GM19099 (cell line): ENCODE data around the gene CGRRF1.

Experiments used
- POLR2A ChIP-seq: IDR thresholded peaks from 3 replicates; pipeline ENCODE4 v1.6.1; 2011; ENCODE audit warnings: low read depth; ENCODE audit not compliant: insufficient read length; ENCODE audit errors: extremely low read depth

The CGRRF1 gene

GRCh38 chr14:54555651-54556050 lies 45.9 kb downstream of the CGRRF1 start:
- TF ChIP-seq POLR2A: no peak

- no peak for TF ChIP-seq POLR2A
Observed at GRCh38 chr14:54556535-54556934, 46.8 kb downstream of the CGRRF1 start.

DNA sequence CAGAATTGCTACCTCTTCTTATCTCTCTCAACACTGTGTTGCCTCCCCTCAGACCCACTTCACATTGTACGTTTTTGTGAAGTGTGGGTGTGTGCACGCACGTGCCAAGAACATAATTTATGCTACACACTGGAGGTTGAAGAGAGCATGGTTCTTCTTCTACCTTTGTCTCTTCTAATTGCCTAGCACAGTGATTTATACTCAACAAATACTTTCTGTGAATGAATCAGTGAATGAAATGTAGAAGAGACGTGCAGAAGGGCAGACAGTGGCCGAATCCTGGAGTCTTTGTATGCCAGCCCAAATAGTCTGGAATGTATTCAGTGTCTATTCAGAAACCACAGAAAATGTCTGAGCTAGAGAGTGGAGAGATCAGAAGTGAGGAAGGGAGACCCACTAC lies 52.6 kb downstream of the CGRRF1 start:
- no peak for TF ChIP-seq POLR2A

DNA sequence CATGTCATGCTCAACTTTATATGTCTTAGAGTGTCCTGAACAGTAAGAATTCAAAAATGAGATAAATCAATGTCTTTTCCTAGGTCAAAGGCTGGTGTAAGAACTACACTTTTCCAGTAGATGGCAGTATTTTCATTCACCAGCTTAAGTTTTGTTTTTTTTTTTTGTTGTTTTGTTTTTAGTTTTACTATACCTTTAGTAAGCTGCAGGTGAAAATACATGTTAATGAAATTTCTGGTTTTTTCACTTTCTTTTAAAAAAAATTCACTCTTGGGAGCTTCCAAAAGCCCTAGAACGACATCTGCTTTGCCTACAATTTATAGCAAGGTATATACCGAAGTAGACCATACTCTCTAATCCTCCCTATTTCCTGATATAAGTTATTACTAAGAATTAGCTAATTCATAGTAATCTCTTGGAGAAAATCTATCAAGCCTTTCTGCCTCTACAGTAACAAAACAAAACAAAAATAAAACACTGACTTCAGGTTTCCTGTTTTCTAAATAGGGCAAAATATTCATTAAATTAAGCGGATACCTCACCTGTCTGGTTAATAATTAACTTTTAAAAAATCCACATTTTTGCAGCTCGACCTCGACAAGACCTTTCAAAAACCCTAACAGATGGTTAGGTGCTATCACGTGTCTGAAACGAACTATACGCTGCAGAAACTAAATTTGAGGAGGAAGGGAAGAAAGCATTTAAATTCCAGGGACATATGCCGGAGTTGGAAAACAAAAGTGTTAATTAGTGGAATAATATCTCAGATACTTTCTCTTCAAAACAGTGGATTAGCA lies 54.6 kb downstream of the CGRRF1 start:
- no peak for TF ChIP-seq POLR2A

DNA sequence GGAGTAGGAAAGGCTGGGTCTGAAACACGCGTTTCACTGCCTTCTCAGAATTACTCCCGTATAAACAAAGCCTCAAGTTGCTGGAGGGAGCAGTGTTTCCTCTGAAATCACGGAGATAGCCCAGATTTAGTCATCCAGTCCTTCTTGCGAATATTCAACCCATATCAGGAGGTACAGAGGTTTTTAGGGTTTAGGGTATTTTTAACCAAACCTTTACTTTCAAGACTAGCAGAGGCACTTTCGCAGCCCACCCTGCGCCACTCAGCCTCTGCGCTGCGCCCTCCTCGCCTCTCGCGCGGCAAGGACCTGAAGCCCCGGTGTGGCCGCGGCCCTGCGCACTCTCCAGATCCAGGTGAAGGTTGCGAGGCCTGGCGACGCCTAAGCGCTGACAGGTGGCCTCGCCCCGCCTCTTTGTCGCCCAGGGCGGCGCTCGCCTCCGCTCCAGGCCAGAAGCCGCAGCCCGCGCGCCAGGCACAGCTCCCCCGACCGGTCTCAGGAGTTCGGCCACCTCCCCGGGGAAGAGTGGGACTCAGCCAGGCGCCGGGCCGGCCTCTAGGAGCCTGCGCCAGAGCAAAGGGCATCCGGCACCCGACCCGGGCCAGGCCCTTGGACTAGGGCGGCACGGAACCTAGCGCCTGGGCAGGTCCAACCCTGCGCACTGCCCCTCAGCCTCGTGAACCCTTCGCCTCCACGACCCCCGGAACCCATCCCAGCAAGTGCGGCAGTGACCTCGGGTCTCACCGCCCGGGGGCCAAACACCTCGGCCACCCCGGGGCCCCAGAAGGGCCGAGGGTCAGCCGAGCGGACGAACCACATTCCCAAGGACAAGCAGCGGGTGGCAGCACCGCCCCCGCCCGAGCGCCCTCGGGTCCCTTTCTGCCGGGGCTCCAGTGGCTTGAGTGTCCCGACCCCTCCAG lies 55.4 kb downstream of the CGRRF1 start:
- TF ChIP-seq POLR2A: peak; percentile 44

DNA sequence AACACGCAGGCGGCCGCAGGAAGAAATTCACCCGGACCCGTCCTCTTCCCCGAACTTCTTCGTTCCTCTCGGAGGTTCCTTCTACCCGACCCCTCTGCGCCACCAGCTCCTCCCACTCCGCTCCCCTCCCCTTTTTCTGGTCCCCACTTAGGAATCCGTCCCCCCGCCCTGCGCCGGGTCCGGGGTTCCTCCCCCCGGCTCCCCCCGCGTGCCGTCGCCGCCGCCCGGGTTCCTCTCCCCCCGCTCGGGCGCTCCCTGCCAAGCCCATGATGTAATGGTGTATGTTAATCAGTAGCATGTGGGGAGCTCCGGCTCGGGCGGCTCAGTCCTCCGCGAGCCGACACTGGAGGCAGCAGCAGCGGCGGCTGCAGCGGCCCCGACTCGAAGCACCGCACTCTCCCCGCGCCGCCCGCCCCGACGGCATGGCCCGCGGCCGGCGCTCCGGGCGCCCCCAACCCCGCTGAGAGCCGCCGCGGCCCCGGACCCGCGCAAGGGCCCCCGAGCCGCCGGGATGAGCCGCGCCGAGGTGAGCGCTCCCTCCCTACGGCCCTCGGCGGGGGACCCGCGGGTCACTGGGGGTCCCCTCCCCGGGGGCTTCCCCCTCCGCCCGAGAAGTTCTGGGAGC lies 56.2 kb downstream of the CGRRF1 start:
- peak; percentile 66 for TF ChIP-seq POLR2A

DNA sequence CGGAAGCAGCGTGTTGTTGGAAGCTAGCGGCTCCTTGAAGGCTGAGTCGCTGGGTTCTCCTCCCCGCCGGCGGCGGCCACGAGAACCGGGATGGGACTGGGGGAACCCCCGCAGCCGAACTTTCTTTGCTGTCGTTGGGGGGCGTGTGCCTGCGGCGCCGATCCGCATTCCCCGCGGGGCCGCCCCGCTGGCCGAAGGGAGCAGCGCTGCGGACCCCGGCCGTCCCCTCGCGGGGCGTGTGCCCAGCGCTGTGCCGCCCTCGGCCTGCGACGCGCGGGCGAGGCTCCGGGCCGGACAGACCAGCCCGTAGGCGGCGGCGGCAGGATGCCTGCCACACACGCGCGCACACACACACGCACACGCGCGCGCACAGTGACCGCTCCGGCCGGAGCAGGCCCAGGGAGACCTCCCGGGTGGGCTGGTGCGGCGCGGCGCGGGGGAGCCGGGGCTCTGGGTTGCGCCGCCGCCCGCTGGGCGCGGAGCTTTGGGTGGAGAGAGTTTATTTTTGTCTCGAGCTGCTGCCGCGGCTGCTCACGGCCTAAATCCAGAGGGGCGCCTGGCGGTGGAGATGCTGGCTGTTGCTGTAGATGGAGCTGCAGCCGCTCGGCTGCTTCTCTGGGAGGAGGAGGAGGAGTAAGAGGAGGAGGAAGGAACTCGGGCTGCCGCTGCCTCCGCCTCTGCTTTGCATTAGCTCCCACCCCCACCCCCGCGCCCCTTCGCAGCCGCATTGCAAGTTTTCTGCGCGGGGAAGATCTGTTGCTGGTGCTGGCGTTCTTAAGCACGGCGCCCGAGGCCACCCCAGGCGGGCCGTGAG lies 56.9 kb downstream of the CGRRF1 start, which contains the start of gene SAMD4A:
Gene SAMD4A, plus strand, starts transcription at position 719 of the 814 bp plus-strand sequence. CDS start 789 bp downstream, outside the sequence.
- peak; percentile 48 for TF ChIP-seq POLR2A

- no peak for TF ChIP-seq POLR2A
Observed at GRCh38 chr14:54567224-54567638, 57.5 kb downstream of the CGRRF1 start.

DNA sequence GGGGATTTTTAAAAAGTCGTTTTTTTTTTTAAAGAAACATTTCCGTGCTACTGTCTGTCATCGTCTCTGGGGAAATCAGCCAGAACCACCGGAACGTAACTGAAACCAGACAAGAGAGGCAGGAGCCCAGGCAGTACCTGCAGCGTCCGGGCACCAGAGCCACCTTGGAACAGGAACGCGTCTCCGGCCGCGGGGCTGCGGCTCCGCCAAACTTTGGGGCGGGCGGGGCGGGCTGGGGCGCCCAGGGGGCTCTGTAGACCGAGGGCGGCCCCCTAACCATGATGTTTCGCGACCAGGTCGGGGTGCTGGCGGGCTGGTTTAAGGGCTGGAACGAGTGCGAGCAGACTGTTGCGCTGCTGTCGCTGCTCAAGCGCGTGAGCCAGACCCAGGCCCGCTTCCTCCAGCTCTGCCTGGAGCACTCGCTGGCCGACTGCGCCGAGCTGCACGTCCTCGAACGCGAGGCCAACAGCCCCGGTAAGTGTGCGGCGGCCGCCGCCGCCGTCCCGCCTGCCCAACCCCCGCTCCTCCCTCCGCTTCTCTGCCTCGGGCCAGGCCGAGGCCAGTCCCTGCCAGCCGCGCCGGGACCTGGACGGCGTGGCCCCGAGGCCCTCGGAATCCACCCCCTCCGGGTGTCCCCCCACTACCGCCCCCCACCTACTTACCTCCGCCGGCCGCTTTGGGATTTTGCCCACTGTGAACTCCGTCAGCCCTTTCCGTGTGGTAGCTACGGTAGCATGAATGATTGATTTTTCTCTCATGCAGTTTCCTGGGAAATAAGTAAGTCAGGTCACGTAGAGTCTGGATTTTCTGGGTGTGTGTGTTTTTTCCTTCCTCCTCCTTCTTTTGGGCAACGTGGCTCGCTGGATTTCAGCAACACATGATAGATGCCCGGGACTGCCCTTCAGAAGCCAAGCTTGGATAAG lies 58.2 kb downstream of the CGRRF1 start:
- peak; percentile 29 for TF ChIP-seq POLR2A

- TF ChIP-seq POLR2A: no peak
Observed at GRCh38 chr14:54568821-54569595, 59.3 kb downstream of the CGRRF1 start.

GRCh38 chr14:54570047-54570446 lies 60.3 kb downstream of the CGRRF1 start:
- TF ChIP-seq POLR2A: no peak

- TF ChIP-seq POLR2A: no peak
Observed at GRCh38 chr14:54570631-54571415, 61.1 kb downstream of the CGRRF1 start.

GRCh38 chr14:54572316-54572715 lies 62.6 kb downstream of the CGRRF1 start:
- no peak for TF ChIP-seq POLR2A
